Pancreas (tissue), 10 donors: ENCODE data around the gene FAM114A1. TPM values are rescaled to one million over a fixed set of nuclear protein-coding genes. Genes with fewer than 3 reads are reported as not detected.

Experiments
- ATAC-seq, 4 donors: fragments of 200-7000 bp; cut with Tn5 transposase; one replicate each; pipeline versions ENCODE4 v1.8.0 to v1.9.1; 2020; ENCODE audit warnings: mild to moderate bottlenecking in 4 of 4, moderate library complexity in 4 of 4
- DNase-seq, 6 donors: peaks; one replicate each; pipeline ENCODE4 v3.0.0-alpha.2; 2020
- FAIRE-seq: peaks from 2 replicates; lab custom pipeline; 2012; peaks lifted over from hg19 to GRCh38; lab: Jason Lieb, UNC
- H3K27ac ChIP-seq, 4 donors: fragments of 200-600 bp; sonication (generic); 1 replicate in 3 of 4; 2 replicates in 1 of 4; pipeline versions ENCODE4 v1.5.0 to v1.8.0; 2020
- H3K27me3 ChIP-seq, 4 donors: fragments of 200-600 bp; one replicate each; pipeline ENCODE4 v1.8.0; 2021
- H3K36me3 ChIP-seq, 3 donors: fragments of 200-600 bp; sonication (generic) in 1 of 3; one replicate each; pipeline versions ENCODE4 v1.5.0 to v1.8.0; 2020 to 2021
- H3K4me1 ChIP-seq, 3 donors: fragments of 200-600 bp; one replicate each; pipeline ENCODE4 v1.8.0; 2021
- H3K4me3 ChIP-seq, 4 donors: fragments of 200-600 bp; sonication (generic) in 2 of 4; one replicate each; pipeline versions ENCODE4 v1.5.0 to v1.8.0; 2020 to 2021
- H3K9me3 ChIP-seq, 4 donors: fragments of 200-600 bp; one replicate each; pipeline ENCODE4 v1.8.0; 2021
- CTCF ChIP-seq, 4 donors: fragments of 200-600 bp; sonication (generic) in 3 of 4; IDR thresholded peaks; one replicate each; pipeline versions ENCODE4 v1.5.0 to v1.8.0; 2021; ENCODE audit warnings: antibody characterized with exemption in 4 of 4
- WGBS, 2 donors: extraction: QIAGEN DNeasy Blood & Tissue Kit; methylation state at CpG; one replicate each; pipeline ENCODE4 v1.1.7; 2013; 5-methylcytosine and 5-hydroxymethylcytosine counted together
- intact Hi-C, 3 donors: fragments of 100-400 bp; cut with DNase I; formaldehyde crosslinking; loops; one replicate each; pipeline versions ENCODE4 v1.11.1 to v1.14.2; 2022
- microRNA-seq, 2 donors: library from miRNA; unstranded; fragments of <30 nt; microRNA quantifications; one replicate each; pipeline versions ENCODE4 to v1.1.0, GENCODE V29; 2019 to 2020
- polyA plus RNA-seq, 2 donors: library from polyadenylated mRNA; stranded (reverse); fragments of 200-250 nt; gene quantifications; one replicate each; pipeline ENCODE4 v1.2.3, GENCODE V29; 2013
- total RNA-seq, 6 donors: library from RNA; stranded (reverse); fragmentation: NEBNext Ultra II Directional in 4 of 6; extraction: Animal tissue kit (Norgen Biotek cat#: 25700) in 4 of 6; gene quantifications; one replicate each; pipeline versions ENCODE4 v1.2.1 to v1.2.4, GENCODE V29; 2021 to 2023
- donor health status: healthy with polysubstance abuse.
- donor health status: DM: no; HTN: no; CAD: no; lungs with moderate emphysema.
- donor health status: DM: no; HTN: no; CAD: no.
- donor health status: control.
- donor health status: control.
- donor health status: Bipolar disorder and iron deficiency.
- donor health status: DM: yes; HTN: yes; CAD: no.
- donor health status: DM: no; HTN: no; CAD: no.
- donor health status: DM: no; HTN: no; CAD: no.
- donor health status: DM: yes; HTN: yes; CAD: no.

FAM114A1 gene
- total and polyA plus RNA-seq, 8 donors: 8.0 to 42.8 (median 20.3) TPM

DNA sequence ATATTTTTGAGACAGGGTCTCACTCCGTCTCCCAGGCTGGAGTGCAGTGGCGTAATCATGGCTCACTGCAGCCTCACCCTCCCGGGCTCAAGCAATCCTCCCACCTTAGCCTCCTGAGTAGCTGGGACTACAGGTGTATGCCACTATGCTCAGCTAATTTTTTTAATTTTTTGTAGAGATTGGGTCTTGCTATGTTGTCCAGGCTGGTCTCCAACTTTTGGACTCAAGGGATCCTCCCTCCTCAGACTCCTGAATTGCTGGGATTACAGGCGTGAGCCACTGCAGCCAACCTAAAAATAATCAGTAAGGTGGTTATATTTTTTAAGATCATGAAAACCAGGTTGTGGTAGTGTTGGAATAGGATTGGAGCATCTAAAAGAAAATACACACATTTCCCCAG is 126.5 kb downstream of the FAM114A1 start:
- ATAC-seq (no peak), FAIRE-seq (no peak), DNase-seq (no peak)
- Histone ChIP-seq H3K36me3 (no peaks in the 10 kb centered on the region), H3K27me3 (no peaks in the 10 kb centered on the region), H3K27ac (no peak overlapping the region), H3K9me3 (no peaks in the 10 kb centered on the region), H3K4me1 (no peaks in the 10 kb centered on the region), H3K4me3 (no peak overlapping the region)
- intact Hi-C loops: no loop called here
- WGBS, 2 donors: 89 to 95% methylated on average over 4 of the region's 4 CpGs
- no peak for TF ChIP-seq CTCF (IDR thresholded peaks at IDR 0.05)

Small RNAs within 50 kb of the gene (microRNA-seq; reads per million reads assigned to microRNA genes)
- gene MIR574: 483 to 1,124 reads per million in 2 donors

Other genes with a start within 250 kb of the FAM114A1 start
- 10 to 100 TPM; 19.8 to 33.4 (median 28.6) TPM for gene KLF3, start 203.6 kb upstream of the FAM114A1 start, total RNA-seq
- 10 to 100 TPM in 1 of 2 donors, 1 to 10 TPM in 1; 8.7 to 11.2 TPM for gene KLF3, start 203.6 kb upstream of the FAM114A1 start, polyA plus RNA-seq
- 1 to 10 TPM in 1 of 6 donors, under 1 TPM in 4, not detected in 1; 0.04 to 1.2 (median 0.20) TPM for gene TLR10, start 84.8 kb upstream of the FAM114A1 start, total RNA-seq
- gene TLR10, start 84.8 kb upstream of the FAM114A1 start, polyA plus RNA-seq: under 1 TPM; 0.08 to 0.12 TPM
- gene TLR1, start 63.0 kb upstream of the FAM114A1 start, total RNA-seq: 10 to 100 TPM in 2 of 6 donors, 1 to 10 TPM in 4; 3.7 to 25.3 (median 7.4) TPM
- 1 to 10 TPM; 1.3 to 1.4 TPM for gene TLR1, start 63.0 kb upstream of the FAM114A1 start, polyA plus RNA-seq
- gene TLR6, start 11.0 kb upstream of the FAM114A1 start, total RNA-seq: 1 to 10 TPM in 2 of 6 donors, under 1 TPM in 4; 0.19 to 3.9 (median 0.81) TPM
- gene TLR6, start 11.0 kb upstream of the FAM114A1 start, polyA plus RNA-seq: under 1 TPM; 0.07 to 0.11 TPM
- gene TMEM156, start 164.6 kb downstream of the FAM114A1 start, total RNA-seq: 1 to 10 TPM in 1 of 6 donors, under 1 TPM in 5; 0.08 to 1.8 (median 0.53) TPM
- gene TMEM156, start 164.6 kb downstream of the FAM114A1 start, polyA plus RNA-seq: under 1 TPM; 0.49 to 0.57 TPM
- gene KLHL5, start 194.4 kb downstream of the FAM114A1 start, total RNA-seq: 10 to 100 TPM in 3 of 6 donors, 1 to 10 TPM in 3; 8.1 to 34.6 (median 10.1) TPM
- 1 to 10 TPM; 5.3 to 7.2 TPM for gene KLHL5, start 194.4 kb downstream of the FAM114A1 start, polyA plus RNA-seq